ENCODE results near the gene TMEM132D.

- no peak for TF ChIP-seq POLR2A (IDR thresholded peaks at IDR 0.05)
- TF ChIP-seq CTCF (IDR thresholded peaks at IDR 0.05) = no peak
Observed at GRCh38 chr12:129127211-129127610, 776.6 kb downstream of the TMEM132D start.
